Endothelial cell of umbilical vein (primary cell): ENCODE measurements around the gene IP6K3. TPM values are rescaled to one million over a fixed set of nuclear protein-coding genes. Genes with fewer than 3 reads are reported as not detected.

Experiments
- BruUV-seq: library from RNA; stranded (reverse); fragments of 400-500 nt; replicated peaks from 2 replicates; lab custom pipeline; 2021; lab: Mats Ljungman, UMichigan
- CTCF ChIA-PET: fragments of 300-600, 350-600 bp; sonication (Branson Sonifier 250); formaldehyde crosslinking; loops from one replicate; lab custom pipeline; 2021; ENCODE audit warnings: antibody characterized with exemption, inconsistent platforms; lab: Charles Lee
- POLR2A ChIA-PET: fragments of 300-600, 350-600 bp; sonication (Branson Sonifier 250); formaldehyde crosslinking; loops from one replicate; lab custom pipeline; 2021; ENCODE audit warnings: antibody characterized with exemption, inconsistent platforms; lab: Charles Lee
- DNase-seq: peaks from one replicate; pipeline ENCODE4 v3.0.0-alpha.2; 2011; ENCODE audit warnings: low read depth, low spot score
- FAIRE-seq: peaks from 2 replicates; lab custom pipeline; 2011; peaks lifted over from hg19 to GRCh38; lab: Jason Lieb, UNC
- H2AFZ ChIP-seq: 2 replicates; pipeline ENCODE4 v1.6.0; 2012; ENCODE audit warnings: low read depth, low read length, control low read depth, inconsistent platforms
- H3K27ac ChIP-seq: 2 replicates; pipeline ENCODE4 v1.5.1; 2011; ENCODE audit warnings: low read depth, mild to moderate bottlenecking, control low read depth, low read length, moderate library complexity; ENCODE audit not compliant: insufficient read depth
- H3K27me3 ChIP-seq, 2 experiments: 2 replicates each; pipeline versions ENCODE4 v1.6.0 to v1.6.1; 2011; ENCODE audit warnings: low read length in 2 of 2, mixed read lengths in 1 of 2; ENCODE audit not compliant: control insufficient read depth in 2 of 2, insufficient read depth in 2 of 2
- H3K36me3 ChIP-seq, 2 experiments: 2 replicates in 1 of 2; 3 replicates in 1 of 2; pipeline ENCODE4 v1.5.1; 2011; ENCODE audit warnings: low read length in 2 of 2, mild to moderate bottlenecking in 1 of 2, moderate library complexity in 1 of 2; ENCODE audit not compliant: control insufficient read depth in 2 of 2, insufficient read depth in 2 of 2; ENCODE audit errors: extremely low read depth in 1 of 2
- H3K4me1 ChIP-seq: 3 replicates; pipeline ENCODE4 v1.5.1; 2011; ENCODE audit warnings: mild to moderate bottlenecking, low read length; ENCODE audit not compliant: control insufficient read depth, insufficient read depth; ENCODE audit errors: extremely low read depth
- H3K4me2 ChIP-seq: 2 replicates; pipeline ENCODE4 v1.6.1; 2011; ENCODE audit warnings: low read length, control low read depth, mixed read lengths; ENCODE audit not compliant: insufficient read depth
- H3K4me3 ChIP-seq, 3 experiments: fragments of 200-600 bp in 1 of 3; sonication (generic), shearing (Covaris generic) in 1 of 3; replicated peaks in 1 of 3; 2 replicates each; pipeline ENCODE4 v1.5.1; 2011 to 2016; ENCODE audit warnings: control low read depth in 3 of 3, low read length in 3 of 3, mild to moderate bottlenecking in 2 of 3, inconsistent platforms in 1 of 3, low read depth in 1 of 3, moderate library complexity in 1 of 3; ENCODE audit not compliant: insufficient read depth in 1 of 3
- H3K79me2 ChIP-seq: 2 replicates; pipeline ENCODE4 v1.6.0; 2012; ENCODE audit warnings: low read length, inconsistent platforms; ENCODE audit not compliant: control insufficient read depth, insufficient read depth
- H3K9ac ChIP-seq: replicated peaks from 2 replicates; pipeline ENCODE3; 2011; ENCODE audit warnings: low read length, control low read depth; ENCODE audit not compliant: insufficient read depth; ENCODE audit errors: extremely low read depth
- H3K9me1 ChIP-seq: replicated peaks from 3 replicates; pipeline ENCODE4 v1.6.0; 2011; ENCODE audit warnings: mild to moderate bottlenecking, low read length; ENCODE audit not compliant: control insufficient read depth, insufficient read depth; ENCODE audit errors: extremely low read depth
- H3K9me3 ChIP-seq: replicated peaks from 2 replicates; pipeline ENCODE4 v1.5.1; 2012; ENCODE audit warnings: low read length, inconsistent platforms; ENCODE audit not compliant: control insufficient read depth, insufficient read depth
- H4K20me1 ChIP-seq: replicated peaks from 2 replicates; pipeline ENCODE3; 2011; ENCODE audit warnings: mild to moderate bottlenecking, low read length; ENCODE audit not compliant: control insufficient read depth, insufficient read depth; ENCODE audit errors: extremely low read depth
- EZH2 ChIP-seq: IDR thresholded peaks from 2 replicates; pipeline ENCODE4 v1.6.1; 2012; ENCODE audit warnings: borderline replicate concordance, low read depth, mild to moderate bottlenecking, moderate library complexity, low read length, inconsistent platforms; ENCODE audit not compliant: severe bottlenecking
- FOS ChIP-seq: IDR thresholded peaks from 2 replicates; pipeline ENCODE4 v1.6.1; 2011; ENCODE audit warnings: mild to moderate bottlenecking, low read length, moderate library complexity, borderline replicate concordance; ENCODE audit not compliant: insufficient read depth
- GATA2 ChIP-seq: IDR thresholded peaks from 2 replicates; pipeline ENCODE4 v1.7.0; 2011; ENCODE audit warnings: low read depth, mild to moderate bottlenecking, moderate library complexity, mixed read lengths, low read length; ENCODE audit not compliant: insufficient read length, insufficient read depth
- JUN ChIP-seq: IDR thresholded peaks from 2 replicates; pipeline ENCODE4 v1.6.1; 2011; ENCODE audit warnings: borderline replicate concordance, low read depth; ENCODE audit not compliant: insufficient read length, insufficient read depth
- MAX ChIP-seq: IDR thresholded peaks from 2 replicates; pipeline ENCODE4 v1.6.1; 2011; ENCODE audit not compliant: insufficient read depth, insufficient read length
- MYC ChIP-seq: IDR thresholded peaks from one replicate; pipeline ENCODE4 v1.6.1; 2011; ENCODE audit warnings: mild to moderate bottlenecking, low read depth, low read length
- POLR2A ChIP-seq: IDR thresholded peaks from 2 replicates; pipeline ENCODE4 v1.6.1; 2012; ENCODE audit warnings: low read depth, mild to moderate bottlenecking, control low read depth, low read length
- POLR2AphosphoS5 ChIP-seq: IDR thresholded peaks from 2 replicates; pipeline ENCODE4 v1.6.1; 2012; ENCODE audit warnings: low read depth, mild to moderate bottlenecking, control low read depth, low read length, moderate library complexity; ENCODE audit not compliant: insufficient read depth
- dilution Hi-C: fragments of 300-500 bp; cut with MboI; formaldehyde crosslinking; loops from one replicate; pipeline ENCODE4 v1.15.0; 2019; ENCODE audit warnings: low sequenced_read_pairs; ENCODE audit not compliant: extremely low pct_ligation_motif_present
- intact Hi-C: fragments of 100-400 bp; cut with micrococcal nuclease; formaldehyde crosslinking; loops from one replicate; pipeline ENCODE4 v1.10.0; 2022
- polyA plus RNA-seq, 4 experiments: library from polyadenylated mRNA; depleted of rRNA in 3 of 4; stranded (reverse) in 3 of 4; unstranded in 1 of 4; fragments of >200 nt; gene quantifications; 2 replicates each; pipeline versions ENCODE4 v1.2.1 to v1.2.3, GENCODE V29; 2011 to 2012; ENCODE audit warnings: missing spikeins in 1 of 4
- total RNA-seq: library from RNA; stranded (reverse); gene quantifications from 2 replicates; pipeline ENCODE4 v1.2.3, GENCODE V29; 2021
- TF ChIP-seq, protein P1 (sequence below), 2 donors: IDR thresholded peaks; 1 replicate in 1 of 2; 2 replicates in 1 of 2; pipeline ENCODE4 v1.5.1; 2011; ENCODE audit warnings: low read length in 2 of 2, mild to moderate bottlenecking in 2 of 2, moderate library complexity in 2 of 2, control low read depth in 1 of 2, inconsistent platforms in 1 of 2, low read depth in 1 of 2; ENCODE audit not compliant: insufficient read depth in 1 of 2; ENCODE audit errors: extremely low read depth in 1 of 2

The IP6K3 gene
- total and polyA plus RNA-seq, 2 donors (not counting 3 experiments of a cell fraction or from before 2014, with no cell fraction given): not detected

- no peak overlapping the region for H3K4me2 ChIP-seq
- peaks cover 16% of the 10 kb centered on the region for H3K4me1 ChIP-seq
- no peaks in the 10 kb centered on the region for H3K79me2 ChIP-seq
- no TSS peak for BruUV-seq
- no peaks in the 10 kb centered on the region for H3K27me3 ChIP-seq
- intact Hi-C loops (no loop called here), dilution Hi-C loops (no loop called here)
- H3K9me1 ChIP-seq: no peaks in the 10 kb centered on the region
- H4K20me1 ChIP-seq: no peaks in the 10 kb centered on the region
- no peak for FAIRE-seq
- ChIA-PET CTCF (interaction anchor here (1.8 kb wide), 1 partner anchor 22 kb away, joined by 5 read pairs; no protein-coding TSS in a partner anchor), POLR2A (no interaction called here)
- no peak for DNase-seq
- no peaks in the 10 kb centered on the region for H3K9me3 ChIP-seq
- H3K9ac ChIP-seq: no peak overlapping the region
- no peak overlapping the region for H3K4me3 ChIP-seq
- TF ChIP-seq MYC (no peak), POLR2AphosphoS5 (no peak), EZH2 (no peak), GATA2 (no peak), POLR2A (no peak), JUN (no peak), MAX (no peak), FOS (no peak)
- TF ChIP-seq, protein P1, sequence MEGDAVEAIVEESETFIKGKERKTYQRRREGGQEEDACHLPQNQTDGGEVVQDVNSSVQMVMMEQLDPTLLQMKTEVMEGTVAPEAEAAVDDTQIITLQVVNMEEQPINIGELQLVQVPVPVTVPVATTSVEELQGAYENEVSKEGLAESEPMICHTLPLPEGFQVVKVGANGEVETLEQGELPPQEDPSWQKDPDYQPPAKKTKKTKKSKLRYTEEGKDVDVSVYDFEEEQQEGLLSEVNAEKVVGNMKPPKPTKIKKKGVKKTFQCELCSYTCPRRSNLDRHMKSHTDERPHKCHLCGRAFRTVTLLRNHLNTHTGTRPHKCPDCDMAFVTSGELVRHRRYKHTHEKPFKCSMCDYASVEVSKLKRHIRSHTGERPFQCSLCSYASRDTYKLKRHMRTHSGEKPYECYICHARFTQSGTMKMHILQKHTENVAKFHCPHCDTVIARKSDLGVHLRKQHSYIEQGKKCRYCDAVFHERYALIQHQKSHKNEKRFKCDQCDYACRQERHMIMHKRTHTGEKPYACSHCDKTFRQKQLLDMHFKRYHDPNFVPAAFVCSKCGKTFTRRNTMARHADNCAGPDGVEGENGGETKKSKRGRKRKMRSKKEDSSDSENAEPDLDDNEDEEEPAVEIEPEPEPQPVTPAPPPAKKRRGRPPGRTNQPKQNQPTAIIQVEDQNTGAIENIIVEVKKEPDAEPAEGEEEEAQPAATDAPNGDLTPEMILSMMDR (IDR thresholded peaks at IDR 0.05; ENCODE audit: extremely low read depth in 1 of 2, insufficient read depth in 1 of 2, low read depth in 1 of 2, low read length in 2 of 2): no peak
- no peak overlapping the region for H3K27ac ChIP-seq
- peaks cover 3 to 37% of the 10 kb centered on the region in 2 experiments for H3K36me3 ChIP-seq
- H2AFZ ChIP-seq: no peak overlapping the region
Measured at GRCh38 chr6:33678932-33679490, 67.7 kb downstream of the IP6K3 start.
